DMS53 (cell line): ENCODE measurements around the gene RSPH1.

Experiments used
- DNase-seq: peaks from one replicate; lab custom pipeline; 2025; lab: John Stamatoyannopoulos, UW

The RSPH1 gene

DNA sequence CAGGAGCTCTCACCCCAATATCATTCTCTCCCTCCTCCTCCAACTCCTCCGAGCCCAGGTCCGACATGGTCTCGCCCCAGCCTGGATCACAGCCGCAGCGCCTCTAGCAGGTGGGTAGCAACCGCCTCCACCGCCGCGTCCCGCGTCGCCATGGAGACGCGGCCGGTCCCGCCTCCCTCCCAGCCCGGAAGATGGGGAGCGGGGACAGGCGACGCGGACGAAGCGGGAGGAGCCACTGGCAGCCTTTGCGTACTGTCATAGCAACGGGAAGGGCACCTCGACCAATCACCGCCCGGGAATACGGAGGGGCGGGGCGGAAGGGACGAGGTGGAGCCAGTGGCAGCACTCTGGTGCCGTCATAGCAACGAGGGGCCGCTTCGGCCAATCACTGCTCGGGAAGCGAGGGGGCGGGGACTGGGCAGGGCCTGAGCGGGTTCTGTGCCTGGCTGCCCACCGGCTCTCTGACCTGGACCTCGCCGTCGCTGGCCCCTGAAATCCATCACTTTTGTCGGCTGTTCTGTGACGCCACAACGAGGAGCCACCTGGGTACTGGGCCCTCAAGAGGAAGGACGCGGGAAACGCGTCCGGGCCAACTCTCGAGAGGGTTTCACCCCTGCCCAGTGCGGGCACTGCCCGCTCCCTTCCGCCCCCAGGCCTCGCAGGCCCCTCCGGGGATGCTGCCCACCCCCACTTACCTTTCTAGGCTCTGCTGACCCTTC, at the start of gene RSPH1:
Gene RSPH1, minus strand, starts transcription at position 105 of the 719 bp plus-strand sequence. Its CDS starts 38 bp downstream, at position 67.
- DNase-seq: peak; percentile 99

DNA sequence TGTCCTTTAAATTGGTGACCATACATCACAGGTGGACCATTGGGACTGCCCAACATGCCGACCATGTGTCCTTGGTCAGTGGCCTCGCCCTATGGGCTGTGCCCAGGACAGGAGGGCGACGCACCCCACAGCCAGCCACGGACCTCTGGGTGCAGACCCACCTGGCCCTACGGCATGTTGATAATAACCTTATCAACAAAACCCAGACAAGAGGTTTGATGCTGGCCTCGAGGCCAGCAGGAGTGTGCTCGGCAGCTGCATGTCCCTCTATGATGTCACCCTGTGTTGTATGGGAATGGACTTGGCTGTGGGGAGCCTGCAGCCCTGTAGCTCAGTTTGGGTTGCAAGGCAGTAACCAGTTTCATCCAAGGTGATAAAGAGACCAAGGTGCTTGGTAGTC, 49.7 kb upstream of the RSPH1 start:
- DNase-seq: no peak

DNA sequence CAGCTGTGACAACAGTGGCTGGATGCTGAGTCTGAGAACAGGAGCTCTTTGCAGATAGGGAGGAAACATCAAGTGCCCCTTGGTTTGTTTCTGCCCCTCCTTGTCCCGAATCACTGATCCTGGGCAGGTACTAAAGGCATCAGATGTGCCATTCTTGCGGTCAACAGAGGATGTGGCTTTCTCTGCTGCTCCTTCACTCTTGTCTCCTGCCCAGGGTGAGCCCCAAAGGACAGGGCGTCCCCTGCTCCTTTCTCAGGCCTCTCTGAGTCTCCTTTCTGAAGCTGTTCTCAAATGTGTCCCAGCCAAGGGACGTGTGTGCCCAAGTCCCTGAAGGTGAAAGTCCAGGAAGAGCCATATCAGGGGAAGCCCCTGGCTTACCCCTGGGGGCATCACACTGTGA, 49.3 kb upstream of the RSPH1 start:
- no peak for DNase-seq

DNA sequence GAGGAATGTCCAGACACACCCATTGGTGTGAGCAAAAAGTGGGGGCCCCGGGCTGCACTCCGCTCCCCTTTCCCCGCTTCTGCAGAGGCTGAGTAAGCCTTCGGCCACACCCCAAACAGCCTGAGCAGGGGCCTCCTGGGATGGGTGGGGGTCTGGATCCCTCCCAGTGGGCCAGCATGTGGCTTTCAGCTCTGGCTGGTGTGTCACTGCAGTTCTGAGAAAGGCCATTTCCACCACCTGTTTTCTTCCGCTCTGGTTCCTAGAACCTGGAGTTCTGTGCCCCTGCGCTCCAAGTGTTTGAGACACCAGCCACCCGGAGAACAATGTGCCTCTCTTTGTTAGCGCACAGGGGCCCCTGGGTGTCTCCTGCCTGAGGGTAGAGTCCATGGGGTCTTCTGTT, 48.5 kb upstream of the RSPH1 start:
- DNase-seq: no peak

DNA sequence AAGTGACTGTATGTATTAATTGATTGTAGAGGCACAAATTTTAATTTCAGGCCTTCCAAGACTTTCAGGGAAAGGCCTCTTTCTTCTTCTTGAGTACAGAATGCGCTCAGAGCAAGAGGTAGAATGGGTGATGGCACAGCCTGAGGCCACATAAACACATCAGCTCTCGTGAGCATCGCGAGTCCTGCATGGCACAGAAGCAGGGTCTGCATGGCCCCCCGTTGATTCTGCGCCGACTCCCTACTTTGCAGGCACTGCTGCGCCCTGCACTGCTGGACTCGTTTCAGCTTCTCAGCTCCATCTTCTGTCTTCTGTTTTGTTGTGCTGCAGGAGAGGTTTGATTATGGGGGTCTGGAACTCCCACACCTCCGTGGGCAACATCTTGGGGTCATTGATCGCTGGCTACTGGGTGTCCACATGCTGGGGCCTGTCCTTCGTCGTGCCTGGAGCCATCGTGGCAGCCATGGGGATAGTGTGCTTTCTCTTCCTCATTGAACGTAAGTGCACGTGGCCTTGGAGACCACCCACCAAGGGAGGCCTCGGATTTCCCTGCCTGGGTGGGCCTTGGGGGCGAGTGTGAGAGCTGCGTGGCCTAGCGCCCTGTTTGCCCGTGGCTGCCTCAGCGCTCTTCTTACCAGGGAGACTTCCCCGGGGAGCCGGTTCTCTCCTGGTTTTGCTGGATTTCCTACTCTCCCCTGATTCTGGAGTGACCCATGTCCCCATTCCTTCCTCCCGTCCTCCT, 47.3 kb upstream of the RSPH1 start:
- no peak for DNase-seq

DNA sequence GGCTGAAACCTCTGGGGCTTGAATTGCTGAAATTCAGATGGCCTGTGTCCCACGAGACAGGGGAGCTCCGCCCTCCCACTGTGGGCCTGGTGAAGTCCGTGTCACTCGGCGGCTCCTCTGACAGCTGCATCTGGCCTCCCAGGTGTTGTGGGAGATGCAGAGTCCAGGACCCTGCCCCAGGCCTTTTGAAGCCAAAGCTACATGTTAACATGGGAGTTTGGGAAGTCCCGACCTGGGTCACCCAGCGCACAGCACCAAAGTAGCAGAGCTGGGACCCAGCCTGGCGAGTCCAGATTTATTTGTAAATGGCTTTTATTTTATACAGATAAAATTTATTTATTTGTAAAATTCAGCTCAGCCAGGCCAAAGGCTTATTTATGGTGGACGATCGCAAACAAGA, 46.6 kb upstream of the RSPH1 start:
- no peak for DNase-seq

DNA sequence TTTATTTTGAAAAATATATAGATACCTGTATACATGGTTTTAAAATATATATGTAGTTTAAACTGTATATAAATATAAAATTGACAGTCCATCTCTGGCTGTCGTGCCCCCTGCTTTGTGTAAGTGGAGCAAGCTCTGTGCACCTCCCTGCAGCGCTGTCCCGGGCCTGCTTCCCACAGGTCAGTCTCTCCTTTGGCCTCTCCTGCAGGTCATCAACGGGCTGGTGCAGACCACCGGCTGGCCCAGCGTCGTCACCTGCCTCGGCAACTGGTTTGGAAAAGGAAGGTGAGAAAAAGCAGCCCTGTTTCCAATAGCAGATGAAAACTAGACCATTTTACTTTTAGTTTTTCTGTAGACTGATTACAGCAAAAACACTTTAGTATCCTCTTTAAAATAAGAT, 46.2 kb upstream of the RSPH1 start:
- no peak for DNase-seq

DNA sequence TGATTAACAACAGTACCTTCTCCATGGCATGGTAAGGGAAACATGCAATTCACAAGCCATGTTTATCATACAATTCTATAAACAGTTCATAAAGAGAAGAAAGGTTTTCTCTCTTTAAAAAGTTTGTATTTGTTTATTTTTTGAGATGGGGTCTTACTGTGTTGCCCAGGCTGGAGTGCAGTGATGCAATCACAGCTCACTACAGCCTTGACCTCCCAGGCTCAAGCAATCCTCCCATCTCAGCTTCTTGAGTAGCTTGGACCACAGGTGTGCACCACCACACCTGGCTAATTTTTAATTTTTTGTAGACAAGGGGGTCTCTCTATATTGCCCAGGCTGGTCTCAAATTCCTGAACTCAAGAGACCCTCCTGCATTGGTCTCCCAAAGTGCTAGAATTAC, 45.6 kb upstream of the RSPH1 start:
- no peak for DNase-seq

DNA sequence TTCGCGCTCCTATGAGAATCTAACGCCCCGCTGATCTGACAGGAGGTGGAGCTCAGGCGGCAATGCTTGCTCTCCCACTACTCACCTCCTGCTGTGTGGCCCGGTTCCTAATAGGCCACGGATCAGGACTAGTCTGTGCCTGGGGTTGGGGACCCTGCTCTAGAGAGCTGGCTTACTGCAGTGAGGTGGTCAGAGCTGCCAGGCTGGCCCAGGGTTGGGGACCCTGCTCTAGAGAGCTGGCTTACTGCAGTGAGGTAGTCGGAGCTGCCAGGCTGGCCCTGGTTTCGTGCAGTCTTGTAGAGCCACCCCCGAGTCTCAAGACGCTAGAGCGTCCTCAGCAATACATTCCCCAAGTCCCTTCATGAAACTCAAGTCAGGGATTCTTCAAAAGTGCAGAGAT, 45.1 kb upstream of the RSPH1 start:
- DNase-seq: no peak

DNA sequence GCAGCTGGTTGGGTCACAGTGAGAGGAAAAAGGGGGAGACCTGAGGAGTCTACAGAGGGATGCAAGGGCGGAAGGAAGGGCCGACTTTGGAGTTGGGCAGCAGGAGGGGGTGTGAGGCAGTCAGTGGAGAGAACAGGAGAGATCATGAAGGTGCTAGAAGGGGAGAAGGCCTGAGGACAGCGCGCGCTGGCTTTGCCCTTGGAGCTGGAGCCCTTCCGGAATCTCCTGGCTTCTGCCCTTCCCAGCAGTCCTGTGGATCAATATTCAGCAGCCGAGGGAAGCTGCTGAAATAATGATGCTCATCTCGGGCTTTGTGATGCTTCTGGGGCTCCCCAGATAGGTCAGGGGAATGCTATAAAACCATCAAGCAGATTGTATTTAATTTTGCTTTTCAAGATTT, 44.4 kb upstream of the RSPH1 start:
- no peak for DNase-seq

DNA sequence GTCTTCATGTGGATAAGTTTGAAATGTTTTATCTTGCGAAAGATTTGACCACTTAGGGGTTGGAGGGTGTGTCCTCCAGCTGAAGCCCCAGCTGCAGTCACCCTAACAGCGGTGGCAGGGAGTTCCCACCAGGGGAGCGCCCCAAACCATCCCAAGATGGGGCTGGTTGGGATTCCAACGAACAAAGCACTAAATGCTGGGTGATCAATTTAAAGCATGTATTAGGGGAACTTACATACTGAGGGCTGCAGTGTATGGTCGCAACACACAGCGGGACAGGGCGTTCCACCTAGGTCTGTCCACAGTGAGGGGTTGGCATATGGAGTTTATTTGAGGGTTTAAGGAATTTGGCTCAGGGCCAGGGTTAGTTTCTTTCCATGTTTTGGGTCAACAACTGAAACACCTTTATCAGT, 43.9 kb upstream of the RSPH1 start:
- no peak for DNase-seq

DNA sequence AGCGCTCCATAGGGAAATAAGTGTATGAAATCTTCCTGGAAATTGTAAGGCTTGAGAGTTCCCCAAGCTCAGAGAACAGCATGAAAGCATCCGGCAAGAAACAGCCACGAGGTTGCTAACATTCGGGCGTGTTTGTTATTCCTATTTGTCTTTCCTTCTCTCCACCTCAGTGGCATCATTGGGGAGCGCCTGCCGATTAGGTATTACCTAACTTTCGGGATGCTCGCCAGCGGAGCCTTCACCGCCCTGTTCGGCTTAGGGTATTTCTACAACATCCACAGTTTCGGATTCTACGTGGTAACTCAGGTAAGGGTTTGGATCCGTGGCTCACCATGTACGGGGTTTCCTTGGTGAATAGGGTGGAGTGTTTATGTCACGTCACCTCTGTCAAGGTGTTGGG, 43.3 kb upstream of the RSPH1 start:
- no peak for DNase-seq

DNA sequence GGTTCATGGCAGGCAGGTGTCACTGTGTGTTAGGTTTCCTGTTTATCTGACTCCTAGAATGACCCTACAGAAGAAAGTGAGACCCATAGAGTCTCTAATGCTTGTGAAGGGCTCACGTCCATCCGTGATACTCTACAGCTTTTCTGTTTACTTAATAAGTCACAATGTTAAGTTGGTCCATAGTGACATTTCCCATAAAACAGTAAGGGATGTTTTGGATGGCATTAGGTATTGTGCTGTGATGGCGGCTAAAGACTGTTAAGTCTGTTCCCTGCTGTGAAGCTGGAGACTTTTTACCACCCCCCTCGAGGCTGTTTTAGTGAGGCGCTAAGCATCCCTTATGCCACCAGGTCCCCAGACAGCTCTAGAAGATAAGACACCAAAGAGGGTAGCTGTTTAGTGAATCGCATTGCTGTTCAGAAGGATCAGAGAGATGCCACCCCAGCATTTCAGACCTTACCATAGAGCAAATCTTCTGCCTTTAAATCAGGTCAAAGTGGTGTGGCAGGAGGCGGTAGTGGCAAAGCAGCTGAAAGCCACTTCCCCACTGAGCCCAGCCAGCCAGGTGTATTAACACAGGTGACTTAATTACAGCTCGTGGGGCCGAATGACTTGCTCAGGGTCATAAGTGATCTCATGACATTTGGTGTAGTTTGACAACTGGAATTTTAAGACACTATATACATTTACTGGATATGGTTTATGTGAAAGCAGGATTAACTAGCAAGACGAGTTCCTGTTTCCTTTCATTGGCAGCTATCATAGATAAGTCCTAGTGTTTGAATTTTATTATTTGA, 42.7 kb upstream of the RSPH1 start:
- no peak for DNase-seq

DNA sequence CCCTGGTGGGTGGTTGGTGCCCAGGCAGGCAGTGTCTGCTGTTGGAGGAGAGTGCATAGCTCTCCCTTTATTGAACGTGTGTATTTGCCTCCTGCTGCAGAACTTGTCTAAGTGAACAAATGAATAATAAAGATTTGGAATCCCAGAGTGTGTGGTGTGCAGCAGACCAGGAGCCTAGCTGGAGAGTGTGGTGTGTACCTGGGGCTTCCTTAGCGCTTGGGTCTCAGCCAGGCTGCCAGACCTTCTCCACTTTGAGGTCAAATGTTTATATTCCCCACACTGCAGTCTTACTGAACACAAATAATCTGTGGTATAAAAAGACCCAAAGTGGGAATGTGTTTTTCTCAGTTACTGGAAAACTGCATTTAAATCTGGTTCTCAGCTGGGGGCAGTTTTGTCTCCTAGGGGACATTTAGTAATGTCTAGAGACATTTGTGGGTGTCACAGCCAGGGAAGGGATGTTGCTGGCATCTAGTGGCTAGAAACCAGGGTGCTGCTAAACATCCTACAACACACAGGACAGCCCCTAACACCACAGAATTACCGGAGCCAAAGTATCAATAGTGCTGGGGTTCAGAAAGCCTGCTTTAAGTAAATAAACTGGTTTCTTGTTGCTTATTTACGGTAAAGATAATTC, 41.2 kb upstream of the RSPH1 start:
- peak; percentile 20 for DNase-seq

DNA sequence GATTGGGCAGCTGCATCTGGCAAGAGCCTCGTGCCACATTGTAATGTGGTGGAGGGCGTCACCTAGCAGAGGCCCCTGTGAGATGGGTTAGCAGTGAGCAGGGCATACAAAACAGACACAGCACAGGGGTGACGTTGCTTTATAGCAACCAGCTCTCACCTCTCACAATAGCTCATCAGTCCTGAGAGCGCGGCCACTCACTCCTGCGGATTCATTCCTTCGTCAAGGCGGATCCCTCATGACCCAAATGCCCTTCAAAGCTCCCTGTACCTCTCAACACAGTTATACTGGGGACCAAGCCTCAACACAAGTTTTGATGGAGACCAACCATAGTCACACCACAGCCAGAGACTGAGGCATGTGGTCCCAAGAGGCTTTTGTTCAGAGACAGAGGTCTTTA, 40.6 kb upstream of the RSPH1 start:
- DNase-seq: no peak

DNA sequence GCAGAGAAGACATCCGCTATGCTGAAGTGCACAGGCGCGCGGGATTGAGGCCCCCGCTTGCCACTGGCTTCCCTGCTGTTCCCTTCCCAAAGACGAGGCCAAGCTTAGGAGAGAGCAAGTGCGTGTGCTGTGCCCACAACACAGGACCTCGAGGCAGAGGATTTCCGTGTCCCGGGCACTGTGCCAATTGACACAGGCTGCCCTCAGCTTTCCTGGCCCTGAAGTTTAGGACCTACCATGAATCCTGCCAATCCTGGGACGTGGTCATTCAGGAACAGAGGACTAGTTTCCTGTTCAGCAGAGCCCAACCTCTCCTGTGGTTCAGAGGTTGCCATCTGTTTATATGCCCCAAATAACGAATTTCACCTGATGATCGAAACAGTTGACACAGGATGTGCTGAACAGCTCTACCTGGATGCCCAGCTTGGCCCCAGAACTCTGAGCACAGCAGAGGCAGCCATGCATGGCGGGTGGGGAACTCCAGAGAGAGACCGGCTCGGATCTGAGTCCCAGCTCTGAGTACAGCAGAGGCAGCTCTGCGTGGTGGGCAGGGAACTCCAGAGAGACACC, 39.7 kb upstream of the RSPH1 start:
- no peak for DNase-seq

DNA sequence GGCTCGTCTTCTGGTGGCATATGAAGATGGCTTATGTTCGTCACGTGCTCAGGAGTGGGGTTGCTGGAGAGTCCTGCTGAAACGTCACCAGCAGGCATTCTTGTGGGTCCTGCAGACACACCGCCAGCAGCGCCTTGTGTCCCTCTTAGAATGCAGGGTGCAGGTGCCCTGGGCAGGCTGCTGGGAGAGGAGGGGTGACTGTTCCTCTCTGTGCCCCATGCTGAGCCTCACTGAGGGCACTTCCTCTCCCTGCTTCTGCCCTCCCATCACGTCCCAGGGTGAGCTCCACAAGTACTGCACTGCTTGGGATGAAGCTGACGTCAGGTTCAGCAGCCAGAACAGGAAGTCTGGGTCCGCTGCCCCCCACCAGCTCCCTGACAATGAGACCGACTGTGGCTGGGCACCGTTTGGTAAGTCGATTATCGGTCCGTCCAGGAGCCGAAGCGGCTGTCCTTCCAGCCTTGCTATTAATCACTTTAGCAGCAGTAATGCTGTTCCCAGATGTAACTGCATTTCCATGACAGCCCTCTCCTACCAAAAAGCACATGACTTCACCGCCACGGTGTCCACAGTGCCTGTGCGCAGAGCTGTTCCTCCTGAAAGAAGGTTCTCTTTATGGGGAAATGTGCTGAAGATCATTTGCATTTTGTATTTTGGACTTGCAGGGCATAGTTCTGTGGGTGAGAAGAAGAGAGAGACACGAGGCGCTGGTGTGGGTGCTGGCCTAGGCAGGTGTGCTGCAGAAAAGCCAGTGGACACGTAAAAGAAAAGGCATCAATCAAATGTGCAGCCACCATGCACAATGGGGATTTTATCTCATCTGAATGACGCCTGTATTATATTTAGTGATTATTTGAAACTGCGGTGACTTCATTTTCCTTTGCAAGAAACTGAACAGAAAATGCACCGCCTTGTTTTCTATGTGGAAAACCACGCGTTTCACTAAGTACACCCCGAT, 38.7 kb upstream of the RSPH1 start:
- DNase-seq: no peak

DNA sequence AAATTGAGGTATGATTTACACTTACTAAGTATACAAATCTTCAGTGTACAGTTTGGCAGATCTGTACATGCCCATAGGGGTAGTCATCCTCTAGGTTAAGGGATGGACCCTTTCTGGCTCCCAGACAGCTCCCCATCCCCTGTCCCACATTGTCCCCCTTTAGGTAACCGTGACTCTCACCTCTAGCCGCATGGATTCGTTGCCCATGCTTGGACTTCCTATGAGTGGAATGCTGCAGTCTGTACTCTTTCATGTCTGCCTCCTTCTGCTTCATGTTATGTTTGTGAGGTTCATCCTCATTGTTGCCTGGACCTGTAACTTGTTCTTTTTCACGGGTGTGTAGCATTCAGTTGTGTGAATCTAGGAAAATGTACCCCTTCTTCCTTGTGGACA, 37.9 kb upstream of the RSPH1 start:
- no peak for DNase-seq

DNA sequence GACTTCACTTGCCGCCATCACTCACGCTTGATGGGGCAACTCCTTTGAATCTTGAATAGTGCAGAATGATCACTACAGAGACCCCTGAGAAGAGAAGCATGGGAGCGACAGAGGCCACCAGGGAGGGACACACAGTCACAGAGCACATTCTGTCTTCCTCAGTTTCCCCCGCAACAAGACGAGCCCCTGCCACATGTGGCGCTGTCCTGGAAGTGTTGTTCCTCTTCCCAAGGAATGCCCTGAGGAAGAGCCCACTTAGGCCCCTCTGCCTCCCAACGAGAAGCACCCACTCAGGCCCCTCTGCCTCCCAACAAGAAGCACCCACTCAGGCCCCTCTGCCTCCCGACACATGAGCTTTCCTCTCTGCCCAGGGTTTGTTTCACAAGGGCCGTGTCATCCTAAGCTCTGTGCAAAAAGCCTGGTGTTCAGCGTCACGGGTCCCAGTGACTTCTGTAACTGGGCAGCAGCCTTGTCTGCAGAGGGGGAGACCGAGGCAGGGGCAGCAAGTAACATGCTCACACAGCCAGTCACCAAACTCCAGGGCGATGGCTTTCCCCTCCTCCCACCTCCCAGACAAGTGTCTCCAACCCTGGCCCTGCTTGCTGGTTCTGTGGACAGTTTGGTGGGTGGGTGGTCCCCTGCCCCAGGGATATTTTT, 37.4 kb upstream of the RSPH1 start:
- DNase-seq: no peak

DNA sequence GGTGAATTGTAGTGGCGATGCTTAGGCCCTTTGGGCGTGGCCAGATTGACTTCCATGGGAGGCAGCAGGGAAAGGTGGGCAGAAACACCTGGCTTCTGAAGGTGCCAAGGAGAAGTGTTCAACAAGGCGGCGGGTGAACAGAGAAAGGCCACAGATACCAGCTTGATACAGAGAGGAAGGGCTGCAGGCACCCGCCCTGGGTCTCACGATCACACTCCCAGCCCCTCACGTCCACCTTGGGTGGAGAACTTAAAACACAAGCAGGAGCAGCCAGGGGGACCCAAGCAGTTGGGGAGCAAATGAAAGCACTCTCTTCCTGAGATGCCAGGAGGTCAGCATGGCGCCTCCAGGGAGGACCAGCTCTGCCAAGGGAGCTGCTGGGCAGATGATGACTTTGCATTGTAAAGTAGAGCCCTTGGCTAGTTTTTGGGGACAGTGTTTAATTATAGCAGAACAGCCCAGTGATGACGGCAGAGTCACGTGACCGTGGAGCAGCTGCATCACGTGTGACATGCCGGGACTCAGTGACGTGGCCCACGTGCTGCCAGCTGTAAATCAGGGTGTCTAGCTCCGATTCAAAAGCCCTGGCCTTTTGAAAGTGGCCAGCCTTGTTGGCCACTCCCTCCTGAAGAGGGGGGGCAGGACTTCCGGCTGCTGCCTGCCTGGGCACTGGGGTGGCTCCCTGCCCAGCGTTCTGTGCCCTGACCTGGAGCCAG, 36.6 kb upstream of the RSPH1 start:
- DNase-seq: peak; percentile 57
